ENCODE data around the gene TM4SF20. TPM values are rescaled to one million over a fixed set of nuclear protein-coding genes. Genes with fewer than 3 reads are reported as not detected.

Gene TM4SF20
- polyA plus RNA-seq, 1 of the 3 experiments (the other 2 are of a cell fraction): 0.03 TPM

- TF ChIP-seq ZBTB33 (IDR thresholded peaks at IDR 0.05; ENCODE audit: borderline replicate concordance, low read depth): no peak
- no peak for TF ChIP-seq RXRA (IDR thresholded peaks at IDR 0.05; ENCODE audit: borderline replicate concordance, low read depth)
These were observed 36.7 kb upstream of the TM4SF20 start (continued) for GRCh38 chr2:227415538-227416424.

- TF ChIP-seq CHD2 (IDR thresholded peaks at IDR 0.05; ENCODE audit: low read length, partially characterized antibody) (no peak), RFX5 (IDR thresholded peaks at IDR 0.05; ENCODE audit: low read length) (no peak)
- H3K27me3 ChIP-seq (ENCODE audit: insufficient read depth): no peaks in the 10 kb centered on the region
- peak overlapping the region in 1 of 2 experiments; percentile 64; a peak in 1 of 4 replicates for H3K27ac ChIP-seq (ENCODE audit: low read depth in 2 of 2, low read length in 1 of 2)
- peaks cover 2 to 30% of the 10 kb centered on the region in 2 experiments; a peak in 2 of 4 replicates for H3K4me1 ChIP-seq (ENCODE audit: control insufficient read depth in 1 of 2, insufficient read depth in 2 of 2, low read depth in 1 of 2, low read length in 1 of 2)
- no peaks in the 10 kb centered on the region for H3K9me3 ChIP-seq
- no peaks in the 10 kb centered on the region for H3K36me3 ChIP-seq (replicated peaks in 1 of 2; ENCODE audit: control insufficient read depth in 1 of 2, insufficient read depth in 2 of 2, low read length in 1 of 2)
- H3K4me2 ChIP-seq: peak overlapping the region; percentile 6; the same call in 1 of the 2 replicates
- CTCF ChIA-PET: interaction anchor here (1.6 kb wide), 1 partner anchor 8 kb away, joined by 3 read pairs; no protein-coding TSS in a partner anchor
- H3K9ac ChIP-seq: no peak overlapping the region
- H3K9me2 ChIP-seq: no peaks in the 10 kb centered on the region
- H3K4me3 ChIP-seq (ENCODE audit: low read depth in 2 of 2, low read length in 1 of 2): no peak overlapping the region
- no peaks in the 10 kb centered on the region for H3K79me2 ChIP-seq (ENCODE audit: insufficient read depth)
- POLR2A ChIA-PET: no interaction called here
- no peak for DNase-seq
- H3F3A ChIP-seq (replicated peaks; ENCODE audit: insufficient read depth): peaks cover 3% of the 10 kb centered on the region
- H2AFZ ChIP-seq (ENCODE audit: low read depth): no peak overlapping the region
- WGBS (ENCODE audit: low lambda C conversion rate): 100% methylated on average over 3 of the region's 3 CpGs
- no peaks in the 10 kb centered on the region for H4K20me1 ChIP-seq (ENCODE audit: insufficient read depth)
These were observed 35.7 kb upstream of the TM4SF20 start for GRCh38 chr2:227414846-227415245.

- CTCF ChIA-PET: no interaction called here
- no peak for TF ChIP-seq EP300 (IDR thresholded peaks at IDR 0.05; ENCODE audit: borderline replicate concordance in 1 of 2, low read depth in 1 of 2, low read length in 1 of 2)
- no peak for TF ChIP-seq REST (IDR thresholded peaks at IDR 0.05; ENCODE audit: low read depth, low read length)
- no peak for TF ChIP-seq GATA2 (CRISPR knock-in tag; IDR thresholded peaks at IDR 0.05)
- TF ChIP-seq ZBTB33 (IDR thresholded peaks at IDR 0.05; ENCODE audit: borderline replicate concordance, low read depth): no peak
- no peak for TF ChIP-seq IRF3 (IDR thresholded peaks at IDR 0.05; ENCODE audit: low read depth, low read length)
- TF ChIP-seq NRF1 (IDR thresholded peaks at IDR 0.05; ENCODE audit: low read depth, low read length): no peak
- TF ChIP-seq RCOR1 (IDR thresholded peaks at IDR 0.05; ENCODE audit: low read length): no peak
- TF ChIP-seq POLR2AphosphoS5 (IDR thresholded peaks at IDR 0.05; ENCODE audit: low read depth, low read length): no peak
- no peak for TF ChIP-seq JUND (IDR thresholded peaks at IDR 0.05)
- TF ChIP-seq NFIC (IDR thresholded peaks at IDR 0.05; ENCODE audit: borderline replicate concordance): no peak
- no peak for TF ChIP-seq CHD2 (IDR thresholded peaks at IDR 0.05; ENCODE audit: low read length, partially characterized antibody)
- no peak for TF ChIP-seq RXRA (IDR thresholded peaks at IDR 0.05; ENCODE audit: borderline replicate concordance, low read depth)
- no peak for TF ChIP-seq FOXJ3 (CRISPR knock-in tag; IDR thresholded peaks at IDR 0.05)
These were observed 34.3 kb upstream of the TM4SF20 start for GRCh38 chr2:227413371-227413770.

More at GRCh38 chr2:227413371-227413770, 34.3 kb upstream of the TM4SF20 start:
- Histone ChIP-seq H3K27me3 (ENCODE audit: insufficient read depth) (no peaks in the 10 kb centered on the region), H3K27ac (ENCODE audit: low read depth in 2 of 2, low read length in 1 of 2) (no peak overlapping the region), H3K9me3 (no peaks in the 10 kb centered on the region), H2AFZ (ENCODE audit: low read depth) (no peak overlapping the region), H3F3A (replicated peaks; ENCODE audit: insufficient read depth) (peaks cover 3% of the 10 kb centered on the region), H3K9me2 (no peaks in the 10 kb centered on the region), H4K20me1 (ENCODE audit: insufficient read depth) (no peaks in the 10 kb centered on the region), H3K4me1 (ENCODE audit: control insufficient read depth in 1 of 2, insufficient read depth in 2 of 2, low read depth in 1 of 2, low read length in 1 of 2) (peaks cover 2 to 30% of the 10 kb centered on the region in 2 experiments; a peak in 2 of 4 replicates), H3K4me3 (ENCODE audit: low read depth in 2 of 2, low read length in 1 of 2) (no peak overlapping the region), H3K4me2 (no peak overlapping the region), H3K9ac (no peak overlapping the region), H3K79me2 (ENCODE audit: insufficient read depth) (no peaks in the 10 kb centered on the region), H3K36me3 (replicated peaks in 1 of 2; ENCODE audit: control insufficient read depth in 1 of 2, insufficient read depth in 2 of 2, low read length in 1 of 2) (no peaks in the 10 kb centered on the region)
- no peak for DNase-seq
- POLR2A ChIA-PET: no interaction called here
- WGBS (ENCODE audit: low lambda C conversion rate): 95% methylated on average over 8 of the region's 8 CpGs
